ENCODE measurements around the gene MYH7B. TPM values are rescaled to one million over a fixed set of nuclear protein-coding genes. Genes with fewer than 3 reads are reported as not detected.

MYH7B gene
- total and polyA plus RNA-seq, 2 donors (not counting 3 experiments of a cell fraction or from before 2014, with no cell fraction given): 0.03 TPM; not detected in 1

DNA sequence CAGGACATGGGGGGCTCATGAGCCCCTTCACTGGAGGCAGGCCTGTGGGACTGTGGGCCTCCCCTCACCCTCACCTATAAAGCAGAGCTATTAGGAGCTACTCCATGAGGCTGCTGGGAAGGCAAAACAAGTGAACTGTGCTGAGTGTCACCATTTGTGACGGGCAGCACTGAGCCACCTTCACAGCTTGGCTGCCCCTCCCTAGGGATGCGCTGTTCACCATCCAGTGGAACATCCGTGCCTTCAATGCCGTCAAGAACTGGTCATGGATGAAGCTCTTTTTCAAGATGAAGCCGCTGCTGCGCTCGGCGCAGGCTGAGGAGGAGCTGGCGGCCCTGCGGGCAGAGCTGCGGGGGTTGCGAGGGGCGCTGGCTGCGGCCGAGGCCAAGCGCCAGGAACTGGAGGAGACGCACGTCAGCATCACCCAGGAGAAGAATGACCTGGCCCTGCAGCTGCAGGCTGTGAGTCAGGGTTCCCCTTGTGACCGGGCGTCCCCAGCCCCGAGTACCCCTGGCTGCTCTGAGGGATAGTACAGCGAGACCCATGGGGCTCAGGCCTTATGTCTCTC is 38.4 kb downstream of the MYH7B start:
- BruUV-seq (replicated peaks): no TSS peak
- ChIA-PET POLR2A (no interaction called here), CTCF (interaction anchor here (1.5 kb wide), 1 partner anchor 120 kb away, joined by 8 read pairs; no protein-coding TSS in a partner anchor)
- no peak for DNase-seq (ENCODE audit: low read depth, low spot score)
- intact Hi-C loops (cut with micrococcal nuclease): no loop called here
- H3K9me1 ChIP-seq (replicated peaks; ENCODE audit: control insufficient read depth, extremely low read depth, insufficient read depth, low read length): no peaks in the 10 kb centered on the region
- H3K79me2 ChIP-seq (ENCODE audit: control insufficient read depth, insufficient read depth, low read length): no peaks in the 10 kb centered on the region
- H3K4me1 ChIP-seq (ENCODE audit: control insufficient read depth, extremely low read depth, insufficient read depth, low read length): no peaks in the 10 kb centered on the region
- no peak overlapping the region for H2AFZ ChIP-seq (ENCODE audit: low read depth, low read length)
- no peak overlapping the region for H3K4me3 ChIP-seq (replicated peaks in 1 of 3; ENCODE audit: insufficient read depth in 1 of 3, low read depth in 1 of 3, low read length in 3 of 3)
- no peak for FAIRE-seq
- no peaks in the 10 kb centered on the region for H3K9me3 ChIP-seq (replicated peaks; ENCODE audit: control insufficient read depth, insufficient read depth, low read length)
- H3K36me3 ChIP-seq (ENCODE audit: control insufficient read depth in 2 of 2, extremely low read depth in 1 of 2, insufficient read depth in 2 of 2, low read length in 2 of 2): peaks cover 0 to 30% of the 10 kb centered on the region in 2 experiments
- no peaks in the 10 kb centered on the region for H4K20me1 ChIP-seq (replicated peaks; ENCODE audit: control insufficient read depth, extremely low read depth, insufficient read depth, low read length)
- H3K4me2 ChIP-seq (ENCODE audit: insufficient read depth, low read length): no peak overlapping the region
- H3K9ac ChIP-seq (replicated peaks; ENCODE audit: extremely low read depth, insufficient read depth, low read length): no peak overlapping the region
- no peak for TF ChIP-seq FOS (IDR thresholded peaks at IDR 0.05; ENCODE audit: borderline replicate concordance, insufficient read depth, low read length)
- no peak for TF ChIP-seq JUN (IDR thresholded peaks at IDR 0.05; ENCODE audit: borderline replicate concordance, insufficient read depth, insufficient read length, low read depth)
- TF ChIP-seq MYC (IDR thresholded peaks at IDR 0.05; ENCODE audit: low read depth, low read length): no peak
- TF ChIP-seq, protein P1, sequence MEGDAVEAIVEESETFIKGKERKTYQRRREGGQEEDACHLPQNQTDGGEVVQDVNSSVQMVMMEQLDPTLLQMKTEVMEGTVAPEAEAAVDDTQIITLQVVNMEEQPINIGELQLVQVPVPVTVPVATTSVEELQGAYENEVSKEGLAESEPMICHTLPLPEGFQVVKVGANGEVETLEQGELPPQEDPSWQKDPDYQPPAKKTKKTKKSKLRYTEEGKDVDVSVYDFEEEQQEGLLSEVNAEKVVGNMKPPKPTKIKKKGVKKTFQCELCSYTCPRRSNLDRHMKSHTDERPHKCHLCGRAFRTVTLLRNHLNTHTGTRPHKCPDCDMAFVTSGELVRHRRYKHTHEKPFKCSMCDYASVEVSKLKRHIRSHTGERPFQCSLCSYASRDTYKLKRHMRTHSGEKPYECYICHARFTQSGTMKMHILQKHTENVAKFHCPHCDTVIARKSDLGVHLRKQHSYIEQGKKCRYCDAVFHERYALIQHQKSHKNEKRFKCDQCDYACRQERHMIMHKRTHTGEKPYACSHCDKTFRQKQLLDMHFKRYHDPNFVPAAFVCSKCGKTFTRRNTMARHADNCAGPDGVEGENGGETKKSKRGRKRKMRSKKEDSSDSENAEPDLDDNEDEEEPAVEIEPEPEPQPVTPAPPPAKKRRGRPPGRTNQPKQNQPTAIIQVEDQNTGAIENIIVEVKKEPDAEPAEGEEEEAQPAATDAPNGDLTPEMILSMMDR (IDR thresholded peaks at IDR 0.05; ENCODE audit: extremely low read depth in 1 of 2, insufficient read depth in 1 of 2, low read depth in 1 of 2, low read length in 2 of 2): no peak
- TF ChIP-seq, protein P2, sequence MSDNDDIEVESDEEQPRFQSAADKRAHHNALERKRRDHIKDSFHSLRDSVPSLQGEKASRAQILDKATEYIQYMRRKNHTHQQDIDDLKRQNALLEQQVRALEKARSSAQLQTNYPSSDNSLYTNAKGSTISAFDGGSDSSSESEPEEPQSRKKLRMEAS (IDR thresholded peaks at IDR 0.05; ENCODE audit: insufficient read depth, insufficient read length): no peak
- no peak for TF ChIP-seq POLR2AphosphoS5 (IDR thresholded peaks at IDR 0.05; ENCODE audit: insufficient read depth, low read depth, low read length)
- TF ChIP-seq POLR2A (IDR thresholded peaks at IDR 0.05; ENCODE audit: low read depth, low read length): no peak
- TF ChIP-seq GATA2 (IDR thresholded peaks at IDR 0.05; ENCODE audit: insufficient read depth, insufficient read length, low read depth, low read length): no peak
- TF ChIP-seq EZH2 (IDR thresholded peaks at IDR 0.05; ENCODE audit: borderline replicate concordance, low read depth, low read length, severe bottlenecking): no peak
- H3K27ac ChIP-seq (ENCODE audit: insufficient read depth, low read depth, low read length): no peak overlapping the region
- dilution Hi-C loops (cut with MboI; ENCODE audit: extremely low pct_ligation_motif_present, low sequenced_read_pairs): no loop called here
- no peaks in the 10 kb centered on the region for H3K27me3 ChIP-seq (ENCODE audit: control insufficient read depth in 2 of 2, insufficient read depth in 2 of 2, low read length in 2 of 2)
